ENCODE measurements around the gene MYBPH.

- TF ChIP-seq, protein P1, sequence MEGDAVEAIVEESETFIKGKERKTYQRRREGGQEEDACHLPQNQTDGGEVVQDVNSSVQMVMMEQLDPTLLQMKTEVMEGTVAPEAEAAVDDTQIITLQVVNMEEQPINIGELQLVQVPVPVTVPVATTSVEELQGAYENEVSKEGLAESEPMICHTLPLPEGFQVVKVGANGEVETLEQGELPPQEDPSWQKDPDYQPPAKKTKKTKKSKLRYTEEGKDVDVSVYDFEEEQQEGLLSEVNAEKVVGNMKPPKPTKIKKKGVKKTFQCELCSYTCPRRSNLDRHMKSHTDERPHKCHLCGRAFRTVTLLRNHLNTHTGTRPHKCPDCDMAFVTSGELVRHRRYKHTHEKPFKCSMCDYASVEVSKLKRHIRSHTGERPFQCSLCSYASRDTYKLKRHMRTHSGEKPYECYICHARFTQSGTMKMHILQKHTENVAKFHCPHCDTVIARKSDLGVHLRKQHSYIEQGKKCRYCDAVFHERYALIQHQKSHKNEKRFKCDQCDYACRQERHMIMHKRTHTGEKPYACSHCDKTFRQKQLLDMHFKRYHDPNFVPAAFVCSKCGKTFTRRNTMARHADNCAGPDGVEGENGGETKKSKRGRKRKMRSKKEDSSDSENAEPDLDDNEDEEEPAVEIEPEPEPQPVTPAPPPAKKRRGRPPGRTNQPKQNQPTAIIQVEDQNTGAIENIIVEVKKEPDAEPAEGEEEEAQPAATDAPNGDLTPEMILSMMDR (IDR thresholded peaks at IDR 0.05; ENCODE audit: insufficient read depth, low read depth, low read length) = no peak
- TF ChIP-seq EZH2 (IDR thresholded peaks at IDR 0.05; ENCODE audit: insufficient read depth, low read length) = no peak
These were observed 4.8 kb downstream of the MYBPH start for GRCh38 chr1:203170625-203171330.

Data from astrocyte (in vitro differentiated cells and primary cell).